ENCODE results near the gene KCNH8. TPM values are rescaled to one million over a fixed set of nuclear protein-coding genes. Genes with fewer than 3 reads are reported as not detected.

The KCNH8 gene
- total and polyA plus RNA-seq, 2 experiments from 2014 or later: 0.97 to 1.1 TPM

- H3K79me2 ChIP-seq: no peaks in the 10 kb centered on the region
- no peak overlapping the region for H3K4me3 ChIP-seq
- DNase-seq (ENCODE audit: low spot score): no peak
- no peaks in the 10 kb centered on the region for H3K9me3 ChIP-seq (ENCODE audit: low read depth)
- H3K4me1 ChIP-seq (ENCODE audit: insufficient read depth): no peaks in the 10 kb centered on the region
- H3K4me2 ChIP-seq: no peak overlapping the region
- no peaks in the 10 kb centered on the region for H4K20me1 ChIP-seq (ENCODE audit: insufficient read depth, poor library complexity, severe bottlenecking)
- no peak overlapping the region for H2AFZ ChIP-seq
- no peak for TF ChIP-seq EZH2phosphoT487 (IDR thresholded peaks at IDR 0.05; ENCODE audit: low read depth, severe bottlenecking, unreplicated experiment)
- 56% methylated on average over 2 of the region's 2 CpGs for WGBS (ENCODE audit: low lambda C conversion rate, missing lambda C conversion rate)
- no peaks in the 10 kb centered on the region for H3K27me3 ChIP-seq
- H3K9me2 ChIP-seq (replicated peaks; ENCODE audit: insufficient read depth): no peaks in the 10 kb centered on the region
- no peak overlapping the region for H3K27ac ChIP-seq
- no peaks in the 10 kb centered on the region for H3K36me3 ChIP-seq (replicated peaks; ENCODE audit: insufficient read depth, low read depth)
Observed at GRCh38 chr3:19206540-19206939, 58.2 kb downstream of the KCNH8 start.

- TF ChIP-seq, protein P1, sequence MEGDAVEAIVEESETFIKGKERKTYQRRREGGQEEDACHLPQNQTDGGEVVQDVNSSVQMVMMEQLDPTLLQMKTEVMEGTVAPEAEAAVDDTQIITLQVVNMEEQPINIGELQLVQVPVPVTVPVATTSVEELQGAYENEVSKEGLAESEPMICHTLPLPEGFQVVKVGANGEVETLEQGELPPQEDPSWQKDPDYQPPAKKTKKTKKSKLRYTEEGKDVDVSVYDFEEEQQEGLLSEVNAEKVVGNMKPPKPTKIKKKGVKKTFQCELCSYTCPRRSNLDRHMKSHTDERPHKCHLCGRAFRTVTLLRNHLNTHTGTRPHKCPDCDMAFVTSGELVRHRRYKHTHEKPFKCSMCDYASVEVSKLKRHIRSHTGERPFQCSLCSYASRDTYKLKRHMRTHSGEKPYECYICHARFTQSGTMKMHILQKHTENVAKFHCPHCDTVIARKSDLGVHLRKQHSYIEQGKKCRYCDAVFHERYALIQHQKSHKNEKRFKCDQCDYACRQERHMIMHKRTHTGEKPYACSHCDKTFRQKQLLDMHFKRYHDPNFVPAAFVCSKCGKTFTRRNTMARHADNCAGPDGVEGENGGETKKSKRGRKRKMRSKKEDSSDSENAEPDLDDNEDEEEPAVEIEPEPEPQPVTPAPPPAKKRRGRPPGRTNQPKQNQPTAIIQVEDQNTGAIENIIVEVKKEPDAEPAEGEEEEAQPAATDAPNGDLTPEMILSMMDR (IDR thresholded peaks at IDR 0.05; ENCODE audit: poor library complexity): no peak
- TF ChIP-seq EZH2 (IDR thresholded peaks at IDR 0.05; ENCODE audit: borderline replicate concordance) (no peak), EZH2phosphoT487 (IDR thresholded peaks at IDR 0.05; ENCODE audit: low read depth, severe bottlenecking, unreplicated experiment) (no peak)
- Histone ChIP-seq H3K4me2 (no peak overlapping the region), H3K9me2 (replicated peaks; ENCODE audit: insufficient read depth) (no peaks in the 10 kb centered on the region), H3K4me1 (ENCODE audit: insufficient read depth) (no peaks in the 10 kb centered on the region), H3K36me3 (replicated peaks; ENCODE audit: insufficient read depth, low read depth) (no peaks in the 10 kb centered on the region), H3K9me3 (ENCODE audit: low read depth) (no peaks in the 10 kb centered on the region), H3K27ac (no peak overlapping the region), H3K4me3 (no peak overlapping the region), H3K27me3 (no peaks in the 10 kb centered on the region), H3K79me2 (no peaks in the 10 kb centered on the region), H4K20me1 (ENCODE audit: insufficient read depth, poor library complexity, severe bottlenecking) (no peaks in the 10 kb centered on the region), H2AFZ (no peak overlapping the region)
- no peak for DNase-seq (ENCODE audit: low spot score)
- 72% methylated on average over 6 of the region's 6 CpGs for WGBS (ENCODE audit: low lambda C conversion rate, missing lambda C conversion rate)
Observed at GRCh38 chr3:19213603-19214220, 65.4 kb downstream of the KCNH8 start.

GRCh38 chr3:19215427-19215826 lies 67.1 kb downstream of the KCNH8 start:
- no peaks in the 10 kb centered on the region for H3K4me1 ChIP-seq (ENCODE audit: insufficient read depth)
- no peaks in the 10 kb centered on the region for H3K9me3 ChIP-seq (ENCODE audit: low read depth)
- no peak overlapping the region for H3K27ac ChIP-seq
- H3K27me3 ChIP-seq: no peaks in the 10 kb centered on the region
- no peak overlapping the region for H2AFZ ChIP-seq
- H4K20me1 ChIP-seq (ENCODE audit: insufficient read depth, poor library complexity, severe bottlenecking): no peaks in the 10 kb centered on the region
- 59% methylated on average over 2 of the region's 2 CpGs for WGBS (ENCODE audit: low lambda C conversion rate, missing lambda C conversion rate)
- no peak overlapping the region for H3K4me2 ChIP-seq
- TF ChIP-seq EZH2phosphoT487 (IDR thresholded peaks at IDR 0.05; ENCODE audit: low read depth, severe bottlenecking, unreplicated experiment): no peak
- DNase-seq (ENCODE audit: low spot score): no peak
- H3K79me2 ChIP-seq: no peaks in the 10 kb centered on the region
- no peaks in the 10 kb centered on the region for H3K36me3 ChIP-seq (replicated peaks; ENCODE audit: insufficient read depth, low read depth)
- H3K4me3 ChIP-seq: no peak overlapping the region
- H3K9me2 ChIP-seq (replicated peaks; ENCODE audit: insufficient read depth): no peaks in the 10 kb centered on the region

DNA sequence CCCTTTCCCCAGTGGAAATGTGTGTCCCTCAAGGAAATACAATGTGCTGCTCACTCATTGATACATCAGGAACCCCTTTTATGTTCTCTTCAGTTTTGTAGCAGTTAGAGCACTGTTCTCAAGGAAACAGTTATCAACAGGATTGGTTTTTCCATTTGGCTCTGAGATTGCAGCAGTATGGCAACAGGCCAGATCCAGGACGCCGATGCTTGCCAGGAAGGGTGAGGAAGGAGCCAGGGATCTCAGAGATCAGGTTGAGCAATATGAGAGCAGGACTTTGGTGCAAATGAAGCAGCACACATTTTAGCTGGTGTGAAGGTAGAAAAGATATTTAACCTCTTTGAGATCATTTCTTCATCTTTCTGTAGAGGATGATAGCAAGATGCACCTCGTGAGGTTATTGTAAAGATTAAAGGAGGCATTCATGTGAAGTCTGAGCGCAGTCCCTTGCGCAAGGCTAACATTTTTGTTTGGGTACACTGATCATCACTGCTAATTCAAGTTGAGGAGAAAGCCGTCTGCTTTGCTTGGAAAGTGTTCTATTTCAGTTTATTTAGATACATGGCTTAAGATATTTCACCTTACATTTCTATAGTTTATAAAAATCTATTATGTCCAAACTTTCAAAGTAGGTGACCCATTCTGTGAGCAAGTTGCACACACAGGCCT lies 68.5 kb downstream of the KCNH8 start:
- no peaks in the 10 kb centered on the region for H3K9me3 ChIP-seq (ENCODE audit: low read depth)
- no peak overlapping the region for H3K27ac ChIP-seq
- H3K27me3 ChIP-seq: no peaks in the 10 kb centered on the region
- no peak overlapping the region for H3K4me2 ChIP-seq
- WGBS (ENCODE audit: low lambda C conversion rate, missing lambda C conversion rate): 83% methylated on average over 6 of the region's 6 CpGs
- no peaks in the 10 kb centered on the region for H3K9me2 ChIP-seq (replicated peaks; ENCODE audit: insufficient read depth)
- TF ChIP-seq EZH2 (IDR thresholded peaks at IDR 0.05; ENCODE audit: borderline replicate concordance): no peak
- TF ChIP-seq, protein P1 (IDR thresholded peaks at IDR 0.05; ENCODE audit: poor library complexity): no peak
- no peak for TF ChIP-seq EZH2phosphoT487 (IDR thresholded peaks at IDR 0.05; ENCODE audit: low read depth, severe bottlenecking, unreplicated experiment)
- no peaks in the 10 kb centered on the region for H3K36me3 ChIP-seq (replicated peaks; ENCODE audit: insufficient read depth, low read depth)
- H3K4me3 ChIP-seq: no peak overlapping the region
- H2AFZ ChIP-seq: no peak overlapping the region
- H3K4me1 ChIP-seq (ENCODE audit: insufficient read depth): no peaks in the 10 kb centered on the region
- no peaks in the 10 kb centered on the region for H4K20me1 ChIP-seq (ENCODE audit: insufficient read depth, poor library complexity, severe bottlenecking)
- DNase-seq (ENCODE audit: low spot score): no peak
- H3K79me2 ChIP-seq: no peaks in the 10 kb centered on the region
